Kidney glomerular epithelial cell (primary cell): ENCODE results near the gene MAPKAPK3.
"Not testable (repeated sequence)": the region's sequence is repeated elsewhere in the genome, so short reads cannot be mapped to it uniquely, and the experiment has no call there.

Experiments used
- DNase-seq: peaks from one replicate; lab custom pipeline; 2025; lab: John Stamatoyannopoulos, UW

The MAPKAPK3 gene

GRCh38 chr3:50656417-50657195 lies 39.7 kb downstream of the MAPKAPK3 start:
- no peak for DNase-seq

- no peak for DNase-seq
Measured at GRCh38 chr3:50657407-50657806, 40.5 kb downstream of the MAPKAPK3 start.

GRCh38 chr3:50657816-50658215 lies 40.9 kb downstream of the MAPKAPK3 start:
- no peak for DNase-seq

- no peak for DNase-seq
Measured at GRCh38 chr3:50658416-50658815, 41.5 kb downstream of the MAPKAPK3 start.

DNA sequence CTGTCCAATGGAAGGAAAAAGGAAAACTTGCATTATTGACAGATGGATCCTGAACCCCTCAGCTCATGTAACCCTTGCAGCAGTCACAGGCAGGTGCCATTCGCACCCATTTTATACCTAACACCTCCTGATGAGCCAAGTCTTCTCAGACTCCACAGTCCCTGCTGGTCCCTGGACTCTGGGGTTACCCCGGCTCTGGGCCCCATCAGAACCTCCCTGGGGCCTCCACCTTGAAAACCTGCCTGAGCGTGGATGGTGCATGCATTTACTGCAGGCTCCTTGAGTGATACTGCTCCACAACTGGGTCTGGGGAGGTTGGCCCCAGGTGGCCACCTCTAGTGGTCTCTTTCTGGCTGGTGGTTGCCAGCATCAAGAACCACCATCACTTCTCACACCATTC lies 41.9 kb downstream of the MAPKAPK3 start:
- no peak for DNase-seq

DNA sequence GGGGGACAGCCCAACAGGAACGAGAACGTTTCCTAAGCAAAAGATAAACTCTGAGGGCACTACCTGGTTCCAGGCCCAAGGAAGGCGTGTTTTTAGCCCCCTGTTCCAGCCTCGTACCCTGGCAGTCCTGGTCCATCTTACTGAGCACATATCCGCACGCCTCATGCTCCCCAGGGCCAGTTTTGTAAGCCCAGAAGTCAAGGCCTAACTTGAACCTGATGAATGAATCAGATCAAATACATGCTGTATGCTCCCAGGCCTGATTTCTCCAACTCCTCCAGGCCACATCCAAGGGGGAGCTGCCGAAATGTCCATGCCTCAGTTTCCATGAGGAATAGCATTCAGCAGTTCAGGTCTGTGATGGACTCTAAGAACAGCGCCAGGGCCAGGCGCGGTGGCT lies 43.4 kb downstream of the MAPKAPK3 start:
- no peak for DNase-seq

DNA sequence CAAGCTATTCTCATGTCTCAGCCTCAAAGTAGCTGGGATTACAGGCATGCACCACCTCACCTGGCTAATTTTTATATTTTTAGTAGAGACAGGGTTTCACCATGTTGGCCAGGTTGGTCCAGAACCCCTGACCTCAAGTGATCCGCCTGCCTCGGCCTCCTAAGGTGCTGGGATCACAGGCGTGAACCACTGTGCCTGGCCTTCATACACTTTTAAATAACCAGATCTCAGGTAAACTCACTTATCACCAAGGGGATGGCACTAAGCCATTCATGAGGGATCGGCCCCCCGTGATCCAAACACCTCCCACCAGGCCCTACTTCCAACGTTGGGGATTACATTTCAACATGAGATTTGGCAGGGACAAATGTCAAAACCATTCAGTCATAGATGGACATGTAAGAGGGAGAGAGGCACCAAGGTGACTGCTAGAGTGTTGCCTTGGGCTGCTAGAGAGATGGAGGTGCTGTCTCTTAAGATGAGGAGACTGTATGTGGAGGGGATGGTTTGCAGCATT lies 44.4 kb downstream of the MAPKAPK3 start:
- no peak for DNase-seq

DNA sequence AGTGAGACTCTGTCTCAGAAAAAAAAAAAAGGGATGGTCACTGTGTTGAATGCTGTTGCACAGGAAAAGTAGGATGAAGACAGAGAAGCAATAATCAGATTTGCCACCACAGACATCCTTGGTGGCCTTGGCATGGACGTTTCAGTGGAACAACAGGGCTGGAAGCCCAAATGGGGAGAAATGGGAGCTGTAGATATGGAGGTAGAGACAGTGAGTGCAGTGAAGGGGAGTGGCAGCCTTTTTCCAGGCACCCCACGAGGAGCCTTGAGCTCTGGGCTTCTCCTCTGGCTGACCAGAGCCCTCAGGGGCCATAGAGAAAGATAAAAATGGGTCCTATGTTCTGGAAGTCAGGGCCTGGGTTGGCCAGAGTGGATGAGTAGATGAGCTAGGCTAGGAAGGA lies 45.5 kb downstream of the MAPKAPK3 start:
- DNase-seq = no peak

DNA sequence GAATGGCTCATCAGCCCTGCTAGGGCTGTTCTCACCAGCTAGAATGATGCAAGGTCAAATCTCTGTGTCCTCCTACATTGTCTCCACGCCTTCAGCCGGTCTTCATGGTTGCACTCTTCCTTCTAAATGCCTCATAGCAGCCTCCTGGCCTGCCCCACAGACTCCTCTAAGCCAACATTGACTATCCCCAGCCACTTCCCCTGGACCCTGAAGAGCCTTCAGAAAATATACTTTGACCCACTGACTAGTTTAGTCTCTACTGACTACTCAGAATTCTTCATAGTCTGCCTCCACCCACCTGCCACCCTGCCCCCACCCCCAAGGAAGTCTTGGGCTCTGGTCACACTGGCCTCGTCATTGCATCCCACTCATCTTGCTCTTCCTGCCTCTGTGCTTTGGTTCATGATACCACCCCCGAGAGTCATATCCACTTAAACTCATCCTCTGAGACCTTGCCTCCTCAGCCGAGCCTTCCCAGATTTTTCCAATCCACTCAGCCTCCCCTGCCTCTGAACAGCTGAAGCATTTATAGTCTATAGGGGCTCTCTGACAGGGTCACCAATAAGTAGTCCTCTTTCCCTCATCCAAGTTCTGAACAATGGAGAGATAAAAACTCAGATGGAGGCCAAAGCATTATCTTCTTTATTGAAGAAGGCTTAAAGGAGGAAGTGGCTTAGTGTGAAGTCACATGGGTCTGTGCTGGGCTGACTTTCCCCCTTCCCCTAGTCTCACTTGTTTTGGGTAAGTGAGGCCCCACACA lies 48.3 kb downstream of the MAPKAPK3 start:
- DNase-seq = no peak

DNA sequence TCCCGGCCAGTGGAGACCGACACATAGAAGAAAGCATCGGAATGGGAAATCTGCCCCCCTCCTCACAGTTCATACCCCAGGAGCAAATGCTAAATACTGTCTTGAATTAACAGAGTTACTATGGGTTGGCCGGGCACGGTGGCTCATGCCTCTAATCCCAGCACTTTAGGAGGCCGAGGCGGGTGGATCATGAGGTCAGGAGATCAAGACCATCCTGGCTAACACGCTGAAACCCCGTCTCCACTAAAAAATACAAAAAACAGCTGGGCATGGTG lies 48.8 kb downstream of the MAPKAPK3 start:
- not testable (repeated sequence) for DNase-seq

DNA sequence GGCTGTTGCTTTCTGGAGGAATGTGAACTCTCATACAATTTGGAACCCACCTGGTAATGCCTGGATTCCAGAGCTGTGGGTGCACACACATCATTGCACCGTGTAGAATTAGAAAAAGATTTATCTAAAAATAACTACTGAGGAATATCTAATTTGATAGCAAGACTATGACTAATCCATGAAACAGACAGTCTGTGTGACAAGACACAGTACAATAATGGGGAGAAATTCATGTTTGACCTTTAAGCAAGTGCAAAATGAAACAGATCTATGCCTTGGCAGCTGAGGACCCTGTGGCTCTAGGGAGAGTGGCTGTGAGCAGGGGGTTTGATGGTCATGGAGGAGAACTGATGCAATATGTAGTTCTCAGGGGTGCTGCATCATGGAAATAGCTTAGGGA lies 49.9 kb downstream of the MAPKAPK3 start:
- DNase-seq = peak; percentile 22

DNA sequence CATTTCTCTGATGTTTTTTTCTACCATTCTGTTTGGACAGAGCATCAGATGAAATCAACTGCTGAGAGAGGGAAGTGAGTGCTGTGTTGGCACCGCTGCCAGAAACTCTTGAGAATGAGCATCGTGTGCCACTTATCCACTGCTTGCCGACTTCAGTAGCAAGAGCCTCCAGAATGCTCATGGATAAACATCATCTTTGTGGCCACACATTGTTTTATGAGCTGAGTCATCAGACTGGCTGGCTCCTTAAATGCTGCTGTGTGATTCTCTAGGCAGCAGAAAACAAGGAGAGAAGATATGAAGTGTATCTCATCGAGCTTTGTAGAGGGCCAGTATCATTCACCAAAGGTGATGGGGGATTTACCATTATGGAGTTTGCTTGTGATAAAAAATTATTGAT lies 54.4 kb downstream of the MAPKAPK3 start:
- peak; percentile 89 for DNase-seq

- DNase-seq = no peak
Measured at GRCh38 chr3:50672656-50673055, 55.7 kb downstream of the MAPKAPK3 start.

DNA sequence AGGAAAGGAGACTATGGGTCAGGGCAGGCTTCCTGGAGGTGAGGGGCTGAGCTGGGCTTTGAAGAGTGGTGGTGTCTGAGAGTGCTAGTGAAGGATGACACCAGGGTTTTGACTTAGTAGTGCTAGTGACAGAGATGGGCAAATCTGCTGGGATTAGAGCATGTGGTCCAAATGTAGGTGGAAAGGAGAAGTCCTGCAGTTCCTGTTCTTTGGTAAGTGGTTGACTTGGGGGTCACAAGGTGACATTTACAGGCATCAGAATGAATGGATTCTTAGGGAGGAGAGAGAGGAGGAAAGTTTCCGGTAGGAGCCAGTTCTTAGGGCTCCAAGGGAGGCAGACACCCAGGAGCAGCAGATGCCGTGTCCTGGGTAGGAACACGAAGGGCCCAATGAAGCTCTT lies 57.0 kb downstream of the MAPKAPK3 start:
- DNase-seq = no peak

- DNase-seq = no peak
Measured at GRCh38 chr3:50674349-50675178, 57.6 kb downstream of the MAPKAPK3 start, which contains the start of gene DOCK3. Gene DOCK3, plus strand, starts transcription at chr3:50674927. Its CDS starts 337 bp downstream, at chr3:50675264.

DNA sequence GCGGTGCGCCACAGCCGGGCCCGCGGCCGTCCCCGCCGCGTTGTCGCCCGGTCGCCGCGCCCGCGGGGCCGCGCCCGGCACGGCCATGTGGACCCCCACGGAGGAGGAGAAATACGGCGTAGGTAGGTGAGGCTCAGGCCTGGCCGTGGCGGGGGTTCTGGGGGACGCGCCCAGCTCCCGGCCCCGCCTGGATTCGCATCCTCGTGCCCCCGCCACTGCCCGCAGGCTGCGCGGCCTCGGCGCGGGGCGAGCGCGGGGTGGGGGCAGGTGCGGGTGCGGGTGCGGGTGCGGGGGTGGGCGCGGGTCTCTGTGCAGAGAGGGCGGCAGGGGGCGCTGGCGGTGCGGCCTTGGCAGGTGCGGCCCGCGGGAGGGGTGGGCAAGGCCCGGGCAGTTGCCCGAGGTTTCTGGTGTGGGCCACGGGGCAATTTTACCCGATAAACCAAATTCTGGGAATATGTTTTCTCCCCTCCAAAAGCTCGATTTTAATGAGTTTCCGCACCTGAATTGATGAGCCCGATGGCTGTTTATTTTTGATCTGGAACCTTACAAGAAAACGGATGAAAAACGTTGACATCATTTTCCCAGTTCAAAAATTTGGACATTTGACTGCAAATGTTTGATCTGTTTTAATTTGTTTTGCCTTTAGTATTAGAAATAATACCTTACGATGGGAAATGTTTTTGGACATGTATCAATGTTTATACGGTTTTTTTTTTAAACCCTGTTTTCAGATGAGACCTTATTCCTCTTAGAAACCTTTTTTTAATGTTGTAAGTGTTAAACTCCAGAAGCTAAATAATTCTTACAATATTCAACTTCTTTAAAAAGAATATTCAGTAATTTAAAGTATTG lies 58.5 kb downstream of the MAPKAPK3 start:
- DNase-seq = no peak

DNA sequence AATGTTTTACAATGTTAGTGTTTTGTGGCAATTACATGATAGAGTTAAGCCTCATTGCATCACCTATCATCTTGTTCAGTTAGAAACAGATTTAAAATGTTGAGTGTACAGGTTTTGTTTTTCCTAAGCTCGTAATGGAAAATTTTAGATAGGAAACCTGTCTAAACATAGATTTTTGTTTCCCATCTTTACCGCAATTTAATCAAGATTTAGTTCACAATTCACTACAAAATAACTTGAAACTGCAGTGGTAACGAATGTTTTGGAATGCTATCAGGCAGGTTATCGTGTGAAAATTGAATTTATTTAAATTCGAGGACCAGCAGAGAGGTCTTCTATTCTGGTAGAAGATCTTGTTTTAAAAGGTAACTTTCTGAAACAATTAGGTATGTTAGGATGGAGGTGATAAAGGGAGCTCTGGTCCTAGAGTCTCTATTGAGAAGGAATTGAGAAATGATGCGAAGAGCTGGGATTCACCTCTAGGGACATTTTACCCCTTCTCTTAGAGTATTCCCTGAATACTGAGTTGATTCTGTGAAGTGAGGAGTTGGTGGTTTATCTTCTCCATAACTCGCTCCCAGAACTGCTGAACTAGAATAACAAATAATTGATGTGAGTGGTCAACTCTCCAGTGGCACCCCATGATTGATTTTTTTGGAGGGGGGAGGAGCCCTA lies 59.2 kb downstream of the MAPKAPK3 start:
- no peak for DNase-seq

DNA sequence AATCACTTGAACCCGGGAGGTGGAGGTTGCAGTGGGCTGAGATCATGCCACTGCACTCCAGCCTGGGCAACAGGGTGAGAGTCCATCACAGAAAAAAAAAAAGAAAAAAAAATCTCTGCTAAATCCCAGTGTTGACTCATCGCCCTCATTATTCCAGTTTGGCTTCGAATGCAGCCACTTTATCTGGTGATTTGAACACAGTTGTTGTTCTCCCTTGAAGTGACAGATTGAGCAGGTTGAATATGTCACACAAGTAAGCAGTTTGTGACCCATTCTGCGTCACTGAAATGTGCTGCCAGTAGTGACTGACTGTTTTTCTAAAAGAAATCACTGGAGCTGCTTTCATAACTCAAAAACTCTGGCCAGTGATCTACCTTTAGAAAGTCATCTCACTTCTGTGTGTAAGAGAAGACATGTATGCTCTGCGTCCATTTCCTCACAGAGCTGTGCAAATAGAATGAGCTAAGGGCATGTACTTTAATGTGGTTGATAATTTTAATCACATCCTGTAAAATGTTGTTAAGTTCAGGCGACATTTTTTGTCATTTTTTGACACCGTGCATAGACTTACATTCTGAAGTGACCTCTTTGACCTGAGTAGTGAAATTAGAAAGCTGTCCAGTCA lies 70.3 kb downstream of the MAPKAPK3 start:
- DNase-seq = no peak

GRCh38 chr3:50687916-50688315 lies 71.0 kb downstream of the MAPKAPK3 start:
- DNase-seq = no peak

- DNase-seq = not testable (repeated sequence)
Measured at GRCh38 chr3:50688602-50689001, 71.7 kb downstream of the MAPKAPK3 start.
